HEK293 (cell line): ENCODE measurements around the gene SYTL3.

Source experiments
- ZBTB21 ChIP-seq: fragments of 450-650 bp; formaldehyde crosslinking; IDR thresholded peaks from 2 replicates; pipeline ENCODE4 v1.5.1; 2017; ENCODE audit warnings: missing biosample characterization, missing genetic modification characterization
- ZNF121 ChIP-seq: fragments of 450-650 bp; formaldehyde crosslinking; IDR thresholded peaks from 2 replicates; pipeline ENCODE4 v1.5.1; 2016; ENCODE audit warnings: missing biosample characterization, missing genetic modification characterization
- ZNF211 ChIP-seq: fragments of 450-650 bp; formaldehyde crosslinking; IDR thresholded peaks from 2 replicates; pipeline ENCODE4 v1.5.1; 2016; ENCODE audit warnings: low read depth, missing biosample characterization, missing genetic modification characterization
- ZNF239 ChIP-seq: fragments of 450-650 bp; formaldehyde crosslinking; IDR thresholded peaks from 2 replicates; pipeline ENCODE4 v1.5.1; 2016; ENCODE audit warnings: missing biosample characterization, missing genetic modification characterization
- ZNF416 ChIP-seq: fragments of 450-650 bp; formaldehyde crosslinking; IDR thresholded peaks from 2 replicates; pipeline ENCODE4 v1.5.1; 2016; ENCODE audit warnings: missing biosample characterization, missing genetic modification characterization
- ZNF423 ChIP-seq: fragments of 450-650 bp; formaldehyde crosslinking; IDR thresholded peaks from 2 replicates; pipeline ENCODE4 v1.5.1; 2016; ENCODE audit warnings: missing biosample characterization, missing genetic modification characterization
- ZNF777 ChIP-seq: fragments of 450-650 bp; formaldehyde crosslinking; IDR thresholded peaks from 2 replicates; pipeline ENCODE4 v1.5.1; 2017; ENCODE audit warnings: missing biosample characterization, missing genetic modification characterization, borderline replicate concordance
- ZSCAN23 ChIP-seq: fragments of 450-650 bp; formaldehyde crosslinking; IDR thresholded peaks from 2 replicates; pipeline ENCODE4 v1.5.1; 2016; ENCODE audit warnings: missing biosample characterization, missing genetic modification characterization
- TF ChIP-seq, protein P1 (sequence below): fragments of 450-650 bp; formaldehyde crosslinking; IDR thresholded peaks from 2 replicates; pipeline ENCODE4 v1.5.1; 2016; ENCODE audit warnings: missing biosample characterization, missing genetic modification characterization
- TF ChIP-seq, protein P2 (sequence below): fragments of 450-650 bp; formaldehyde crosslinking; IDR thresholded peaks from 2 replicates; pipeline ENCODE4 v1.5.1; 2016; ENCODE audit warnings: missing biosample characterization, missing genetic modification characterization
- TF ChIP-seq, protein P3 (sequence below): fragments of 450-650 bp; formaldehyde crosslinking; IDR thresholded peaks from 2 replicates; pipeline ENCODE4 v1.5.1; 2017; ENCODE audit warnings: missing biosample characterization, missing genetic modification characterization
- TF ChIP-seq, protein P4 (sequence below): fragments of 450-650 bp; formaldehyde crosslinking; IDR thresholded peaks from 2 replicates; pipeline ENCODE4 v1.5.1; 2016; ENCODE audit warnings: missing biosample characterization, missing genetic modification characterization

DNA sequence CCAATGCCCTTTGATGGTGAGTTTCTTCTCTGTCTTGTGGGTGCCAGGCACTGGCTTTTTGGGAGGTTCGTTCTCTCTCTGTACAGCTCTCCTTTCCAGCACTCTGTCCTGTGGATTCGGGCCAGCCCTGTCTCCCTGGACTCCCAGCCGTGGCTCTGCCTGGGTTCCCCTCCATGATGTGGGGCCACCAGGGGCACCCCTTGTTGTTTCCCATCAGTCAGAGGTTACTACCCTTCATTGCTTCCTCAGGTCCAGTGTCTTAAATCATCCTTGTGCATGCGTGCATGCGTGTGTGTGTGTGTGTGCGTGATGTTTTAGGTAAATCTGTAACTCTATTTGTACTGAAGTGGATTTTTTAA, 45.8 kb upstream of the SYTL3 start:
- TF ChIP-seq, protein P1, sequence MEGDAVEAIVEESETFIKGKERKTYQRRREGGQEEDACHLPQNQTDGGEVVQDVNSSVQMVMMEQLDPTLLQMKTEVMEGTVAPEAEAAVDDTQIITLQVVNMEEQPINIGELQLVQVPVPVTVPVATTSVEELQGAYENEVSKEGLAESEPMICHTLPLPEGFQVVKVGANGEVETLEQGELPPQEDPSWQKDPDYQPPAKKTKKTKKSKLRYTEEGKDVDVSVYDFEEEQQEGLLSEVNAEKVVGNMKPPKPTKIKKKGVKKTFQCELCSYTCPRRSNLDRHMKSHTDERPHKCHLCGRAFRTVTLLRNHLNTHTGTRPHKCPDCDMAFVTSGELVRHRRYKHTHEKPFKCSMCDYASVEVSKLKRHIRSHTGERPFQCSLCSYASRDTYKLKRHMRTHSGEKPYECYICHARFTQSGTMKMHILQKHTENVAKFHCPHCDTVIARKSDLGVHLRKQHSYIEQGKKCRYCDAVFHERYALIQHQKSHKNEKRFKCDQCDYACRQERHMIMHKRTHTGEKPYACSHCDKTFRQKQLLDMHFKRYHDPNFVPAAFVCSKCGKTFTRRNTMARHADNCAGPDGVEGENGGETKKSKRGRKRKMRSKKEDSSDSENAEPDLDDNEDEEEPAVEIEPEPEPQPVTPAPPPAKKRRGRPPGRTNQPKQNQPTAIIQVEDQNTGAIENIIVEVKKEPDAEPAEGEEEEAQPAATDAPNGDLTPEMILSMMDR (tag by site-specific recombination): no peak
- TF ChIP-seq ZNF423 (tag by site-specific recombination) (no peak), ZBTB21 (tag by site-specific recombination) (no peak), ZNF121 (tag by site-specific recombination) (no peak), ZNF416 (tag by site-specific recombination) (no peak), ZNF239 (tag by site-specific recombination) (no peak), ZNF777 (tag by site-specific recombination) (no peak), ZSCAN23 (tag by site-specific recombination) (no peak), ZNF211 (tag by site-specific recombination) (no peak)
- TF ChIP-seq, protein P2, sequence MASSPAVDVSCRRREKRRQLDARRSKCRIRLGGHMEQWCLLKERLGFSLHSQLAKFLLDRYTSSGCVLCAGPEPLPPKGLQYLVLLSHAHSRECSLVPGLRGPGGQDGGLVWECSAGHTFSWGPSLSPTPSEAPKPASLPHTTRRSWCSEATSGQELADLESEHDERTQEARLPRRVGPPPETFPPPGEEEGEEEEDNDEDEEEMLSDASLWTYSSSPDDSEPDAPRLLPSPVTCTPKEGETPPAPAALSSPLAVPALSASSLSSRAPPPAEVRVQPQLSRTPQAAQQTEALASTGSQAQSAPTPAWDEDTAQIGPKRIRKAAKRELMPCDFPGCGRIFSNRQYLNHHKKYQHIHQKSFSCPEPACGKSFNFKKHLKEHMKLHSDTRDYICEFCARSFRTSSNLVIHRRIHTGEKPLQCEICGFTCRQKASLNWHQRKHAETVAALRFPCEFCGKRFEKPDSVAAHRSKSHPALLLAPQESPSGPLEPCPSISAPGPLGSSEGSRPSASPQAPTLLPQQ (tag by site-specific recombination): no peak
- TF ChIP-seq, protein P3, sequence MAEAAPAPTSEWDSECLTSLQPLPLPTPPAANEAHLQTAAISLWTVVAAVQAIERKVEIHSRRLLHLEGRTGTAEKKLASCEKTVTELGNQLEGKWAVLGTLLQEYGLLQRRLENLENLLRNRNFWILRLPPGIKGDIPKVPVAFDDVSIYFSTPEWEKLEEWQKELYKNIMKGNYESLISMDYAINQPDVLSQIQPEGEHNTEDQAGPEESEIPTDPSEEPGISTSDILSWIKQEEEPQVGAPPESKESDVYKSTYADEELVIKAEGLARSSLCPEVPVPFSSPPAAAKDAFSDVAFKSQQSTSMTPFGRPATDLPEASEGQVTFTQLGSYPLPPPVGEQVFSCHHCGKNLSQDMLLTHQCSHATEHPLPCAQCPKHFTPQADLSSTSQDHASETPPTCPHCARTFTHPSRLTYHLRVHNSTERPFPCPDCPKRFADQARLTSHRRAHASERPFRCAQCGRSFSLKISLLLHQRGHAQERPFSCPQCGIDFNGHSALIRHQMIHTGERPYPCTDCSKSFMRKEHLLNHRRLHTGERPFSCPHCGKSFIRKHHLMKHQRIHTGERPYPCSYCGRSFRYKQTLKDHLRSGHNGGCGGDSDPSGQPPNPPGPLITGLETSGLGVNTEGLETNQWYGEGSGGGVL (tag by site-specific recombination): no peak
- TF ChIP-seq, protein P4, sequence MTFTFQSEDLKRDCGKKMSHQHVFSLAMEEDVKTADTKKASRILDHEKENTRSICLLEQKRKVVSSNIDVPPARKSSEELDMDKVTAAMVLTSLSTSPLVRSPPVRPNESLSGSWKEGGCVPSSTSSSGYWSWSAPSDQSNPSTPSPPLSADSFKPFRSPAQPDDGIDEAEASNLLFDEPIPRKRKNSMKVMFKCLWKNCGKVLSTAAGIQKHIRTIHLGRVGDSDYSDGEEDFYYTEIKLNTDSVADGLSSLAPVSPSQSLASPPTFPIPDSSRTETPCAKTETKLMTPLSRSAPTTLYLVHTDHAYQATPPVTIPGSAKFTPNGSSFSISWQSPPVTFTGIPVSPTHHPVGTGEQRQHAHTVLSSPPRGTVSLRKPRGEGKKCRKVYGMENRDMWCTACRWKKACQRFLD: no peak
